Measurements from ENCODE around the gene TBC1D17. TPM values are rescaled to one million over a fixed set of nuclear protein-coding genes. Genes with fewer than 3 reads are reported as not detected.
A peak's percentile ranks its signal among the peaks of the same experiment; 100 is the strongest.

Gene TBC1D17
- total RNA-seq (10 to 100 TPM; 30.1 to 54.8 (median 39.8) TPM), polyA plus RNA-seq (10 to 100 TPM; 30.7 to 35.9 TPM)
- long read RNA-seq, donor 1, transcript TBC1D17-201 (17 exons, 2,366 nt) = major isoform, 17 of 36 reads
- long read RNA-seq, donor 1, partial matches to known transcripts = 9 of 36 reads
- long read RNA-seq, donor 1, other reads (novel, unspliced or antisense) = 10 of 36 reads
- long read RNA-seq, donor 2, transcript TBC1D17-201 (17 exons, 2,366 nt) = major isoform, 11 of 31 reads
- long read RNA-seq, donor 2, partial matches to known transcripts = 14 of 31 reads
- long read RNA-seq, donor 2, other reads (novel, unspliced or antisense) = 6 of 31 reads
- long read RNA-seq, donor 3, transcript TBC1D17-201 (17 exons, 2,366 nt) = major isoform, 6 of 16 reads
- long read RNA-seq, donor 3, partial matches to known transcripts = 6 of 16 reads
- long read RNA-seq, donor 3, other reads (novel, unspliced or antisense) = 4 of 16 reads

- intact Hi-C loops (cut with DNase I) = loop anchor here in 6 of 10 donors (1.0 to 5.0 kb wide), 10 partner anchors 50 to 424 kb away; partner anchors contain the start of genes AP2A1 (in 3 of the 6), FUZ (in 3 of the 6), ADM5 (in 1 of the 6) and ALDH16A1 (in 1 of the 6)
- peaks cover 2 to 45% (median 38%) of the 10 kb centered on the region in 9 donors for H3K36me3 ChIP-seq
- peaks cover 0 to 30% (median 19%) of the 10 kb centered on the region in 12 donors for H3K4me1 ChIP-seq
These were observed at the start of gene TBC1D17, which contains the start of gene AKT1S1 for GRCh38 chr19:49877020-49877878. TSS of gene TBC1D17 (plus strand) at chr19:49877702. CDS start at chr19:49877724, 22 bp downstream. TSS of gene AKT1S1 (minus strand) at chr19:49877355. CDS start at chr19:49873295, 4,060 bp downstream.

GRCh38 chr19:49829200-49829599, 48.3 kb upstream of the TBC1D17 start:
- Histone ChIP-seq H3K9me3 (no peaks in the 10 kb centered on the region), H3K27ac (no peak overlapping the region), H3K4me1 (peaks cover 0 to 16% (median 0%) of the 10 kb centered on the region in 12 donors), H3K36me3 (peaks cover 0 to 89% (median 64%) of the 10 kb centered on the region in 9 donors), H3K4me3 (no peak overlapping the region), H3K27me3 (no peaks in the 10 kb centered on the region)
- intact Hi-C loops (cut with DNase I) = no loop called here
- ATAC-seq (no peak), DNase-seq (no peak)
- 91 to 97% (median 93%) methylated on average over 8 of the region's 8 CpGs for WGBS, 4 donors
- no peak for TF ChIP-seq CTCF (IDR thresholded peaks at IDR 0.05)

More at GRCh38 chr19:49877020-49877878, at the start of gene TBC1D17, which contains the start of gene AKT1S1:
- Histone ChIP-seq H3K9me3 (no peaks in the 10 kb centered on the region), H3K4me3 (peak within 1 kb of the TSS; percentile 72 to 99 (median 87)), H3K27ac (peak within 1 kb of the TSS; percentile 96 to 100 (median 98)), H3K27me3 (no peaks in the 10 kb centered on the region)
- TF ChIP-seq POLR2A (IDR thresholded peaks at IDR 0.05) = peak; percentile 58 to 70
- no peak for TF ChIP-seq CTCF (IDR thresholded peaks at IDR 0.05)
- peak; percentile 84 to 90 (median 87) for ATAC-seq
- DNase-seq = peak; percentile 99 to 100 (median 99)
- 0 to 1% (median 0%) methylated on average over 45 to 61 of the region's 61 CpGs for WGBS, 4 donors

- ATAC-seq (no peak), DNase-seq (no peak)
- intact Hi-C loops (cut with DNase I) = no loop called here
- Histone ChIP-seq H3K27ac (no peak overlapping the region), H3K4me3 (no peak overlapping the region), H3K4me1 (peaks cover 0 to 16% (median 0%) of the 10 kb centered on the region in 12 donors), H3K9me3 (no peaks in the 10 kb centered on the region), H3K36me3 (peaks cover 0 to 89% (median 69%) of the 10 kb centered on the region in 9 donors), H3K27me3 (no peaks in the 10 kb centered on the region)
- no peak for TF ChIP-seq CTCF (IDR thresholded peaks at IDR 0.05)
- TF ChIP-seq POLR2A (IDR thresholded peaks at IDR 0.05) = no peak
- WGBS, 4 donors = 94 to 100% (median 96%) methylated on average over 2 to 18 of the region's 18 CpGs
These were observed 47.8 kb upstream of the TBC1D17 start for GRCh38 chr19:49829721-49830120.

All from heart left ventricle (tissue), 16 donors.